Inflammatory macrophage treated with lipopolysaccharide for 4 hours (primary cell): ENCODE data around the gene WDR86.

Experiments
- DNase-seq: peaks from one replicate; pipeline ENCODE4 v3.0.0-alpha.2; 2020

Gene WDR86

GRCh38 chr7:151427705-151428377, 18.0 kb upstream of the WDR86 start:
- no peak for DNase-seq

DNA sequence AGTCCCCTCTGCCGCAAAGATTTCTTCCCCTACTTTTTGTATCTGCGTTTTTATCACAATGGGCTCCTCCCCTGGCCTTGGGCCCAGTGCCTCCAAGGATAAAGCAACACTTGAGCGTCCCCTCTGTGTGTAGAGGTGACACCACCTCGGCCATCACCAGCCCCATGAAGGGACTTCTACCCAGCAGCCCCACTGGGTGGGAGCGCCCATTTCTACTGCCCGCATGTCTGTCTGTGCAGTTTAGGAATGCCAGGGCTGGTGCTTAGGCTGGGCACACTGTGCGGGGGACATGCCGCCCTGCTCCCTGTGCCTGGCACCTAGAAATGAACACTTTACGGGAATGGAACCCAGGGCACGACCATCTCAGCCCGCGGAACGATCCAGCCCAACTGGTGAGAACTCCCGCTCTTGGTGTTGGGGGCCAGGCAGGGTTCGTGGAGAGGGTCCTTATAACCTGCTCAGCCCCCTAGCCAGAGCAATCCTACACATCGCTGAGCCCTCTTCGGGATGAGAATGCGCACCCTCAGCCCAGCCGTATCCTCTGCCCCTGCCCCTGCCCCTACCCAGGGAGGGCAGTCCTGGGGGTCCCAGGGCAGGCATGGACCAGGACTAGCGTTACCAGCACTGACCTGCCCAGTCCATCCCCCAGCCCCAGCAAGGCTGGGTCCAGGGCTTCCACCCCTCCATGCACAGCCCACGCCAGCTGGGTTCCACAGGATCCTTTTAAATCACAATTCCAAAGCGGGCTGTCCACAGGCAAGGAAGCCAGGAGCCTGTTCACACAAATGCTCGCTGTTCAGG, 17.3 kb upstream of the WDR86 start:
- DNase-seq: no peak

DNA sequence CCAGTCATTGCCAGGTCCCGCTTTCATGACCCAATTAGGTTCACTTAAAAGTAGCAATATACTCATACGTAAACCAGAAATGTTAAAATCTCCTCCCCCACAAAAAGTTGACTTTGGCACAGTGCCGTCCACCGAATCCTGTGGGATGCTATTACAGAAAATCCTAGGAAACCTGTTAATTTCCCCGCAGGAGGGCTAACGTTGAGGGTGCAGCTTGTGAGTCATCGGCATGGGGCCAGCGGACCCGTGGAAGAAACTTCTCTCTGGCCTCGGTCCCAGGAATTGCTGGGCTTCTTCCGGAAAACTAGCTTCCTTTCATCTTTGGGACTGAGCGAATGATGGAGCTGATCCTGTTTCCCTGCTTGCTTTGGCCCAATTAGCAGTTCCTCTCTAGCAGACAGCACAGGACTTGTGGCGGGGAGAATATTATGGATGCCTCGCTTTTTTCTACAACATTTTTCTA, 16.6 kb upstream of the WDR86 start:
- DNase-seq: no peak

DNA sequence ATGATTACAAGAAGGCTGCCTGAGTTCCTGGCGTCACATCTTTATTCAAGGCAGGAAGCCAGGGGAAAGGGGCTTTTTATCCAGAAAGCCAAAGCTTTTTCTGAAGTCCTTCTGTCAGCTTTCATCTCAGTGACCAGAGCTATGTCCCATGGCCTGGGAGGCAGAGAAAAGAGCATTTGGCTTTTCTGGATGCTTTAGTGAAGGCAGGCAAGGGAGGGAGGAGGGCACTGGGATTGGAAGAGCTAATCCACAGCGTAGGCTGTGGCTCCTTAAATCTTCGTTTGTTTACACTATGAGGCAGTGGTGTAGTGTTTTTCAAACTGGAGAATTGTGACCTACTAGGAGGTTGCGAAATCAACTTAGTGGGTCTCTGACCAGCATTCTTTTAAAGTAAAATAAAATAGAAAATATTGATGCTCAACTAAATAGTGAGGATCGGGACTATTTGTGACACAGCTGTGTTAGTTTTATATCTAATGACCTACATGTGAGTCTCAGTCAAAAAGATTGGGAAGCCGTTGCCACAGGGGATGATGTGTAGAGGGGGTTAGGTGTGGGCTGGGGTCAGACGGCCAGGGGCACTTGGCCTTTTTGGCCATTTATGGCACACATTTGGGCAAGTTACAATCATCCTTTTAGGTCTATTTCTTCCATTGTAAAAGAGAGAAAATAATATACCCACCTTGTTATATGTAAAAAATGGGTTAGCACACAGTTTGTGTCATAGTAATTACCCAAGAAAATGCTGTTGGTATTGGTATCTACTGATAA, 16.0 kb upstream of the WDR86 start:
- no peak for DNase-seq

DNA sequence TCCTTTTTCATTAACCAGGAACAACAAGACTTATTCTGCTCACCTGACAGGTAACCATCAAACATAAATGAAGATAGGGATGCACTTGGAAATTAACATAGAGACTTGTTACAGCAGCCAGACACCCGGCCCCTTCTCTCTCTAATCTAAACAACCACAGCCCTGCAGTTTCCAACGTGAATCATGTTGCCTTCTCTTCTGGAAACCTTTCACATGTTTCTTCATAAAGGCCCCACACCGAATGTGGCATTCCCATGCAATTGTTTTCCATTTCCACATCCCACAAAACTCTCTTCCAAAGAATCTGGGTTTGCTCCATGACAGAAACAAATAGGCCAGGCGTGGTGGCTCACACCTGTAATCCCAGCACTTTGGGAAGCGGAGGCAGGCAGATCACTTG, 15.0 kb upstream of the WDR86 start:
- no peak for DNase-seq

DNA sequence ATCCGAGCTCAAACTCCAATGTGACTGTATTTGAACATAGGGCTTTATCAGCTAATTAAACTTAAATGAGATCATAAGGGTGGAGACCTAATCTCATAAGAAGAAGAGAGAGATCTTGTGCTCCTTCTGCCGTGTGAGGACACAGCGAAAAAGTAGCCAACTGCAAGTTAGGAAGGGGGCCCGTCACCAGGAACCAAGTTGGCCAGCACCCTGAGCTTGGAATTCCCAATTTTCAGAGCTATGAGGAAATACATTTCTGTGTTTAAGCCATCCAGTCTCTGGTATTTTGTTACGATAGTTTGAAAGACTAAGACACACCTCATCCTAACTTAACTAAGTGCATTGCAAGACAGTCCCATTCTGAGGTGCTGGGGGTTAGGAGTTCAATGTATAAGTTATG, 14.1 kb upstream of the WDR86 start:
- no peak for DNase-seq

DNA sequence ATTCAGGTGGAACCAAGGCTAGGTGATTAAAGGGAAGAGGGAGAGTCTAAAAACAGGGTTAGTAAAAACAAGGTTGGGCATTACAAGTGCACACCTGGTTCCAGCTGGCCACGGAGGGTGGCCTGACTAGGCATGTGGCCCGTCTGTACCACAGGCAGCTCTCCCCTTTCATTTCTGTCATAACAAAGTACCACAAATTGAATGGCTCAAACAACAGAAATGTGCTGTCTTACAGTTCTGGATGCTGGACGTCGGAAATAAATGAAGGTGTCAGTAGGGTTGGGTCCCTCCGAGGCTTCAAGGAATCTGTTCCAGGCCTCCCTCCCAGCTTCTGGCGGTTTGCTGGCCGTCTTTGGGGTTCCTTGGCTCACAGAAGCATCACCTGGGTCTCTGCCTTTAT, 13.4 kb upstream of the WDR86 start:
- no peak for DNase-seq

DNA sequence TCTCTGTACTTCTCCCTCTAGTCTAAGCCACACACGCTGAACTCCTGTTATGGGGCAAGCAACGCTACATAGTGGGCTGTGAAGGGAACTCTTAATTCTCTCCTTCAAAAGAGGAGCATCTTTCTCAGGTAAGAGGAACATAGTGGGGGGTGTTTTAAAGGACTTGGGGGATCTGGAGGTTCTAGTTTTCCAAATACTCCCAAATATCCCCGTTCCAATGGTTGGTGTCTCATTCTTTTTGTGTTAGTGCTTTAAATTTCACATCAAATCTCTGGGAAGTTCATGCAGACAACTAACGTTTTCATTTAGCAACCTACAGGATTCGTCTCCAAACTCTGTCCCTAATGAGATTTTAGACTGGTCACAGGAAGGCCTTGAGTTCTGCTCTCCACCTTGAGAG, 12.4 kb upstream of the WDR86 start:
- no peak for DNase-seq

DNA sequence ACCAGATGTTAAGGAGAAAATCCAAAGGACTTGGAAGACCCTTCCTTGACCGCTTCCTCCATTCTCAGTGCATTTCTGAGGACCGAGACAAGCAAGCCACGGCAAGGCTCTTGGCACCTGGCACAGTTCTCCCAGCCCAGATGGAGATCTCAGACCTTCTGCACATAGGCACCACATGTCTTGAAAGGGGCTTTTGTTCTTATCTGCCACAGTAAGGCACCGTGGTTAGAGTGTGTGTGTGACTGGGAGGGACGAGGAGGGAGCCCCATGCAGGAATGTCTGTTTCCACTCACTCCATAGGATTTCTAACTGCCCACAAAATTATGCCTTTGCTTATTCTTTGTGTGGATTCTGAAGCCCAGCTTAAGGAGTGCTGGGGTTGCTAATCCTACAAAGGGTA, 10.3 kb upstream of the WDR86 start:
- no peak for DNase-seq

GRCh38 chr7:151416941-151417315, 7.1 kb upstream of the WDR86 start:
- peak; percentile 51 for DNase-seq

GRCh38 chr7:151416112-151416940, 6.5 kb upstream of the WDR86 start:
- no peak for DNase-seq

DNA sequence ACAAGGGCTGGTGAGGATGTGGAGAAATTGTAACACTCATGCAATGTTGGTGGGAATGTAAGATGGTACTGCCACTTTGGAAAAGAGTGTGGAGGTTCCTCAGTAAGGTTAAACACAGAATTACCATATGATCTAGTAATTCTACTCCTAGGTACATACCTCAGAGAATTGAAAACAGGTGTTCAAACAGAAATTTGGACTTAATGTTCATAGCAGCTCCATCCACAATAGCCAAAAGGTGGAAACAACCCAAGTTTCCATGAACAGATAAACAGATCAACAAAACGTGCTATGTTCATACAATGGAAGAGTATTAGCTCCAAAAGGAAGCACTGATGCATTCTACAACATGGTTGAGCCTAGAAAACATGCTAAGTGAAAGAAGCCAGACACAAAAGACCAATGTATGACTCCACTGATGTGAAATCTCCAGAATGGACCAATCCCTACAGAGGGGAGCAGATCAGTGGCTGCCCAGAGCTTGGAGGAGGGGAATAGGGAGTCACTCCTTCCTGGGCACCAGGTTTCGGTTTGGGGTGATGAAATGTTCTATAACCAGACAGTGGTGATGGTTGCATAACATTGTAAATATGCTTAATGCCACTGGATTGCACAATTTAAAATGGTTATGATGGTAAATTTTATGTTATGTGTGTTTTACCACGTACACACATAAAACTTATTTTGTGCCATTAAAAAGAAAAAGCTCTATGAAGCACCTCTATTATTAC, 5.7 kb upstream of the WDR86 start:
- peak; percentile 99 for DNase-seq

GRCh38 chr7:151413241-151413640, 3.4 kb upstream of the WDR86 start:
- no peak for DNase-seq

DNA sequence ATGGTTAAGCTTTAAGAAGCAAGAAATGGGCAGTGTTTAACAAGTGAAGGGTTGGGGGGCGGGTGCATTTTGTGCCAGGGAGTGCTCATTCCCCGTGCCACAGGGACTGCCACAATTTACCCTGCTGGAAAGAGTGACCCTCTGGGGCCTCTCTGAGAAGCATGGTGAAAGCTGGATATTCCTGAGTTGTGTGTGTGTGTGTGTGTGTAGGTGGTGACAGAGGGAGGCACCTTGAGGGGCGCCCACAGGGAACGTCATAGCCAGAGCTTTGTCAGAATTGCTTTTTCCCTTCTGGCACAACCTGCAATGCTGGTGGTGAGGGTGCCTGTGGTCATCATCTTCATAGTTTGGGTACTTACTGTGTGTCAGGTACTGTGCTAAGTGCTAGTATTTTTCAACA, 2.5 kb upstream of the WDR86 start:
- DNase-seq: no peak

DNA sequence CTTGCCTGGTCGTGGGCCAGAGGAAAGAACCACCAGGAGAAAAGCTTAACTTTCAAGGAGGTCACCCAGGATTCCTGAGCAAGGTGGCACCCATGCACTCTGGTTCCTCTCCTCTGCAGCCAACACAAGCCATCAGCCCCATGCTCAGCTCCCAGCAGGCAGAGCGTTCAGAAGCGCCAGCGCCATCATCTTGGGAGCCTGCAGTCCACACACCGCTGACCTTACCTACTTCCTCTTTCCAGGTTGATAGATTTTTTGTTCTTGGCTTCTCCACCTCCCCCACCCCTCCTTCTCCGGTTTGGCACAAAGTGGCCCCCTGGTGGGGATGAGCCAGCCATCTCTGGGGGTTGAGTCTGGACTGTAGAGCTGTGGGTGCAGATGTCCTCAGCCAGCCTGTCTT, 1.7 kb upstream of the WDR86 start:
- DNase-seq: no peak

GRCh38 chr7:151410405-151411390, 860 bp upstream of the WDR86 start:
- DNase-seq: no peak

DNA sequence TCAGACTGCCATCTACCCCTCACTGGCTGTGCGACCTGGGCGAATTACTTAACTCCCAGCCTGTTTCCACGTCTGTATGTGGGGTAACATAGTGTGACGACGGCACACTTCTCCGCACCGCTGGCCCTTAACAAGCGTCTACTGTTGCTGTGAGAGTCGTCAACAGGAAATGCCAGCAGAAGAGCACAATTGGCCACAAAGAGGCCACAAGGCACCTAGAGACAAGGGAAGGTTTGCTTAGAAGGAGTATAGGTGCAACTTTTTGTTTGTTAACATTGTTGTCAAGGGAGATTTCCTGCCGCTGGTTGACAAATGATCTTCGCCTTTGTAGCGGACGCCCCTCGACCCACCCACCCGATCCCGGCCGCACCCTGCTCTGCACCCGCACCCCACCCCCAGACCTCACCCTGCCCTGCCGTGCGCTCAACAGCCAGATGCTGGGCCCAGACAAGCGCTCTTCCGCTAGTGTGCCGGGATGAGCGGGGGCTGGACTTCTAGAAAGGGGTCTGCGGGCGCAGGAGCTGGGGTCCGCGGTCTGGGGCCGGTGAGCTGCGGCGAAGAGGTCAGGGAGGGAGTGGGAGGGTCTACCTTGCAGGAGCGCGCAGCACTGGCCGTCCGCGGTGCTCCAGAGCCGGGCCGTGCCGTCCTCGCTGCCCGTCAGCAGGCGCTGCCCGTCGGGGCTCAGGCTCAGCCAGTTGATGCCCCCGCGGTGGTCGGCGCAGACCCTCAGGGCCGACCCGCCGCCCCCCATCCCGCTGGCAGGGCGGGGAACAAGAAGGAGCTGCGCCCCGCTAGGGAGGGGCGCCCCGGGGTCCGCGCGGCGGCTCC, 785 bp downstream of the WDR86 start:
- no peak for DNase-seq

DNA sequence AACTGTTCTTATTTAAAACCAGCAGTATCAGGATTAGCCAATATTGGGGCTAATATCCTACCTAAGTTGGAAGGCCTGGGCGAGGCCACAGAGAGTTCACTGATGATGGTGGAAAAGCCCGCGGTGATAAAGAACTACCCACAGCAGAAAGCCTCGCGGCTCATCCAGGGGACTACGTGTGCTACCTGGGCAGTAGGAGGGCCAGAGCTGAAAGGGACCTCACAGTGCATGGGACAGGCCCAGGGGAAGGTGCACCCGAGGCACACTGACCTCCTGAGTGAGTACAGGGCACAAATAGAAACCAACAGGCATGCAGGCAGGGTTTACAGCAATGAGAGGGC, 1.4 kb downstream of the WDR86 start:
- DNase-seq: no peak

GRCh38 chr7:151406886-151407583, 2.8 kb downstream of the WDR86 start:
- no peak for DNase-seq
